ENCODE results near the gene DAP. TPM values are rescaled to one million over a fixed set of nuclear protein-coding genes. Genes with fewer than 3 reads are reported as not detected.

The DAP gene
- total RNA-seq, 4 donors from 2014 or later, result 2.4 to 11.7 (median 3.6) TPM

- no peaks in the 10 kb centered on the region for H3K36me3 ChIP-seq
- H3K27ac ChIP-seq, result no peak overlapping the region
- DNase-seq (no peak), ATAC-seq (no peak)
- H3K4me3 ChIP-seq, result no peak overlapping the region
- no peaks in the 10 kb centered on the region for H3K9me3 ChIP-seq
- intact Hi-C loops (cut with DNase I; ENCODE audit: low total_unique reads), result no loop called here
- no peaks in the 10 kb centered on the region for H3K27me3 ChIP-seq
- in situ Hi-C loops (cut with MboI; ENCODE audit: low sequenced_read_pairs in 4 of 4), result loop anchor here in 3 of 4 donors (5.0 to 25.0 kb wide), 2 partner anchors 178 to 343 kb away; no protein-coding TSS in a partner anchor
- H3K4me1 ChIP-seq, result peaks cover 14 to 18% of the 10 kb centered on the region in 2 donors
- no peak for TF ChIP-seq POLR2A (IDR thresholded peaks at IDR 0.05)
- TF ChIP-seq CTCF (IDR thresholded peaks at IDR 0.05 in 4 of 5, conservative IDR thresholded peaks at IDR 0.05 in 1 of 5), result no peak
Observed at GRCh38 chr5:10630126-10630525, 130.9 kb downstream of the DAP start.

- in situ Hi-C loops (cut with MboI; ENCODE audit: low sequenced_read_pairs in 4 of 4), result loop anchor here (5.0 to 25.0 kb wide), 3 partner anchors 175 to 342 kb away; no protein-coding TSS in a partner anchor
- Histone ChIP-seq H3K4me3 (no peak overlapping the region), H3K27ac (no peak overlapping the region), H3K4me1 (peaks cover 14 to 18% of the 10 kb centered on the region in 2 donors), H3K27me3 (no peaks in the 10 kb centered on the region), H3K36me3 (no peaks in the 10 kb centered on the region), H3K9me3 (no peaks in the 10 kb centered on the region)
- TF ChIP-seq CTCF (IDR thresholded peaks at IDR 0.05 in 4 of 5, conservative IDR thresholded peaks at IDR 0.05 in 1 of 5), result no peak
- no peak for TF ChIP-seq POLR2A (IDR thresholded peaks at IDR 0.05)
- intact Hi-C loops (cut with DNase I; ENCODE audit: low total_unique reads), result no loop called here
- no peak for ATAC-seq
- no peak for DNase-seq
Observed at GRCh38 chr5:10629682-10630081, 131.4 kb downstream of the DAP start.

Other genes starting within 250 kb of the DAP start
- 10 to 100 TPM in 2 of 4 donors, 1 to 10 TPM in 2; 2.2 to 38.9 (median 15.1) TPM for gene ANKRD33B, start 197.2 kb downstream of the DAP start, total RNA-seq